Measurements from ENCODE around the gene FKBP4. TPM values are rescaled to one million over a fixed set of nuclear protein-coding genes. Genes with fewer than 3 reads are reported as not detected.
A peak's percentile ranks its signal among the peaks of the same experiment; 100 is the strongest.

Gene FKBP4, protein sequence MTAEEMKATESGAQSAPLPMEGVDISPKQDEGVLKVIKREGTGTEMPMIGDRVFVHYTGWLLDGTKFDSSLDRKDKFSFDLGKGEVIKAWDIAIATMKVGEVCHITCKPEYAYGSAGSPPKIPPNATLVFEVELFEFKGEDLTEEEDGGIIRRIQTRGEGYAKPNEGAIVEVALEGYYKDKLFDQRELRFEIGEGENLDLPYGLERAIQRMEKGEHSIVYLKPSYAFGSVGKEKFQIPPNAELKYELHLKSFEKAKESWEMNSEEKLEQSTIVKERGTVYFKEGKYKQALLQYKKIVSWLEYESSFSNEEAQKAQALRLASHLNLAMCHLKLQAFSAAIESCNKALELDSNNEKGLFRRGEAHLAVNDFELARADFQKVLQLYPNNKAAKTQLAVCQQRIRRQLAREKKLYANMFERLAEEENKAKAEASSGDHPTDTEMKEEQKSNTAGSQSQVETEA
- total RNA-seq (2022) (118 and 136 TPM in 2 replicates), Bru-seq, nascent RNA (percentile 76 among the genes with signal in this experiment), BruChase-seq, experiment 1, labeled RNA remaining after a 2-hour chase (percentile 88 among the genes with signal in this experiment), BruChase-seq, experiment 2, labeled RNA remaining after a 6-hour chase (percentile 96 among the genes with signal in this experiment)
- long read RNA-seq, transcript FKBP4-201 (10 exons, 3,732 nt), result major isoform, 196 of 244 reads
- long read RNA-seq, partial matches to known transcripts, result 16 of 244 reads
- long read RNA-seq, other reads (novel, unspliced or antisense), result 32 of 244 reads

DNA sequence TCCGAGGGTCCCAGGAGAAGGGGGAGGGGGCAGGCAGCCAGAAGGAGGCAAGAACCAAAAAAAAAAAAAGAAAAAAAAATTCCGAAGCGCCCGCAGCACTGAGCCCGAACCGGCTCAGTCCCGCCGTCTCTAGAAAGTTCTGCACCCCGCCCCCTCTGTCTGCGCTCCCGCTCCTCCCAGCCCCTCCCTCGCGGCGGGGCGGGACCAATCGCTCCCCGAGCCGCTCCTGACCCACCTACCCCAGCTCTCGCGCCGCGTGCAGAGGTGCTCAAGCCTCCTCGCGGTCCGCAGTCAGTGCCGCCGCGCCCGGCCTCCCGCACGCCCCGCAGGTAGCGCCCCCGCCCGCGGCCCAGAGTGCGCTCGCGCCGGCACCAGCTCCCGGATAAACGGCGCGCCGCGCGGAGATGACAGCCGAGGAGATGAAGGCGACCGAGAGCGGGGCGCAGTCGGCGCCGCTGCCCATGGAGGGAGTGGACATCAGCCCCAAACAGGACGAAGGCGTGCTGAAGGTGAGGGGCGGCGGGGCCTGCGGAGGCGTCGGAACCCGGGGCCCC is at the start of gene FKBP4:
Gene FKBP4, plus strand, starts transcription at position 235 of the 554 bp plus-strand sequence. Its CDS starts 170 bp downstream, at position 405.
- Mint-ChIP-seq H3K27ac (ENCODE audit: unreplicated experiment) (no peak within 1 kb of the TSS), H3K4me1 (ENCODE audit: low read depth, unreplicated experiment) (peaks cover 16% of the 10 kb centered on the region), H3K4me3 (ENCODE audit: unreplicated experiment) (peak within 1 kb of the TSS; percentile 89), H3K27me3 (ENCODE audit: insufficient read depth, unreplicated experiment) (peaks cover 3% of the 10 kb centered on the region), H3K36me3 (ENCODE audit: insufficient read depth, unreplicated experiment) (peaks cover 47% of the 10 kb centered on the region), H3K9me3 (ENCODE audit: unreplicated experiment) (no peaks in the 10 kb centered on the region)
- H3K4me1 ChIP-seq, result peaks cover 15% of the 10 kb centered on the region
- no peaks in the 10 kb centered on the region for H3K9me3 ChIP-seq
- H3K4me3 ChIP-seq (ENCODE audit: low read depth, low read length), result peak within 1 kb of the TSS; percentile 81
- CTCF ChIA-PET, result interaction anchor here (0.7 to 1.4 kb wide), 4 partner anchors 10 to 556 kb away, joined by 3 to 8 read pairs (median 3); no protein-coding TSS in a partner anchor
- peaks cover 7% of the 10 kb centered on the region for H3K36me3 ChIP-seq (ENCODE audit: control insufficient read depth, insufficient read depth, low read length)
- peak; percentile 91 to 93 for DNase-seq
- intact Hi-C loops (cut with micrococcal nuclease; ENCODE audit: unreplicated experiment), result no loop called here
- POLR2A ChIA-PET, result interaction anchor here (0.6 to 0.7 kb wide), 2 partner anchors 18 to 63 kb away, joined by 3 to 6 read pairs; no protein-coding TSS in a partner anchor
- H3K27me3 ChIP-seq (replicated peaks; ENCODE audit: control insufficient read depth, insufficient read depth, low read length), result no peaks in the 10 kb centered on the region
- BruUV-seq (replicated peaks), result no TSS peak
- TF ChIP-seq, protein P1, sequence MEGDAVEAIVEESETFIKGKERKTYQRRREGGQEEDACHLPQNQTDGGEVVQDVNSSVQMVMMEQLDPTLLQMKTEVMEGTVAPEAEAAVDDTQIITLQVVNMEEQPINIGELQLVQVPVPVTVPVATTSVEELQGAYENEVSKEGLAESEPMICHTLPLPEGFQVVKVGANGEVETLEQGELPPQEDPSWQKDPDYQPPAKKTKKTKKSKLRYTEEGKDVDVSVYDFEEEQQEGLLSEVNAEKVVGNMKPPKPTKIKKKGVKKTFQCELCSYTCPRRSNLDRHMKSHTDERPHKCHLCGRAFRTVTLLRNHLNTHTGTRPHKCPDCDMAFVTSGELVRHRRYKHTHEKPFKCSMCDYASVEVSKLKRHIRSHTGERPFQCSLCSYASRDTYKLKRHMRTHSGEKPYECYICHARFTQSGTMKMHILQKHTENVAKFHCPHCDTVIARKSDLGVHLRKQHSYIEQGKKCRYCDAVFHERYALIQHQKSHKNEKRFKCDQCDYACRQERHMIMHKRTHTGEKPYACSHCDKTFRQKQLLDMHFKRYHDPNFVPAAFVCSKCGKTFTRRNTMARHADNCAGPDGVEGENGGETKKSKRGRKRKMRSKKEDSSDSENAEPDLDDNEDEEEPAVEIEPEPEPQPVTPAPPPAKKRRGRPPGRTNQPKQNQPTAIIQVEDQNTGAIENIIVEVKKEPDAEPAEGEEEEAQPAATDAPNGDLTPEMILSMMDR (IDR thresholded peaks at IDR 0.05; ENCODE audit: insufficient read depth in 1 of 2, low read depth in 1 of 2, low read length in 1 of 2, severe bottlenecking in 1 of 2, unreplicated experiment in 1 of 2), result no peak

DNA sequence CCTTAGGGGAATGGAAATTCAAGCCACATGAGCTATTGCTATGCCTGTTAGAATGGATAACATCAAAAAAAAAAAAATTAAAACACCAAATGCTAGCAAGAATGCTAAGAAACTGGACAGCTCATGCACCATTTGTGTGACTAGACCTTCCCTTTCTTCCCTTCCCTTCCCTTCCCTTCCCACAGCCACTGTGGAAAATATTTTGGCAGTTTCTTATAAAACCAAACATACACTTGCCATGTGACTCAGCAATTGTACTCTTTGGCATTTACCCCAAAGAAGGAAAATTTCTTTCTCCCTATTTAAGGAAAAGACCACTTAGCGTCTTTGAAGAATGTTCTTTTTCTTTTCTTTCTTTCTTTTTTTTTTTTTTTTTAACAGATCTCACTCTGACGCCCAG is 49.1 kb upstream of the FKBP4 start:
- no peaks in the 10 kb centered on the region; the same call in none of the 2 replicates for H3K27me3 ChIP-seq (replicated peaks; ENCODE audit: control insufficient read depth, insufficient read depth, low read length)
- no peak overlapping the region for H3K4me3 ChIP-seq (ENCODE audit: low read depth, low read length)
- intact Hi-C loops (cut with micrococcal nuclease; ENCODE audit: unreplicated experiment), result no loop called here
- Mint-ChIP-seq H3K27me3 (ENCODE audit: insufficient read depth, unreplicated experiment) (peaks cover 34% of the 10 kb centered on the region), H3K27ac (ENCODE audit: unreplicated experiment) (no peak overlapping the region), H3K9me3 (ENCODE audit: unreplicated experiment) (no peaks in the 10 kb centered on the region), H3K36me3 (ENCODE audit: insufficient read depth, unreplicated experiment) (no peaks in the 10 kb centered on the region), H3K4me3 (ENCODE audit: unreplicated experiment) (no peak overlapping the region), H3K4me1 (ENCODE audit: low read depth, unreplicated experiment) (no peaks in the 10 kb centered on the region)
- no peaks in the 10 kb centered on the region for H3K36me3 ChIP-seq (ENCODE audit: control insufficient read depth, insufficient read depth, low read length)
- H3K9me3 ChIP-seq, result no peaks in the 10 kb centered on the region
- no TSS peak for BruUV-seq (replicated peaks)
- no peak for DNase-seq
- ChIA-PET POLR2A (no interaction called here), CTCF (no interaction called here)
- H3K4me1 ChIP-seq, result no peaks in the 10 kb centered on the region
- TF ChIP-seq, protein P1 (IDR thresholded peaks at IDR 0.05; ENCODE audit: insufficient read depth in 1 of 2, low read depth in 1 of 2, low read length in 1 of 2, severe bottlenecking in 1 of 2, unreplicated experiment in 1 of 2), result no peak

DNA sequence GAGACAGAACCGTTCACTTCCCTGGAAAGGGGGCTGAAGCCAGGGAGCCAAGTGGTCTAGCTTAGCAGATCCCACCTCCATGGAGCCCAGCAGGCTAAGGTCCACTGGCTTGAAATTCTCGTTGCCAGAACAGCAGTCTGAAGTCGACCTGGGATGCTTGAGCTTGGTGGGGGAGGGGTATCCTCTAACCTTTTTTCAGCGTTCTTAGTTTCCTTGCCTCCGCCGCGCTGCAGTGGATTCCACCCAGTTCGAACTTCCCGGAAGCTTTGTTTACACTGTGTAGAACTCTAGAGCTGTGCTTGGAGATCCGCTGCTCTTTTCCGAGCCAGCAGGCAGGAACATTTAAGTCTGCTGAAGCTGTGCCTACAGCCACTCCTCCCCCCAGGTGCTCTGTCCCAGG is 45.2 kb upstream of the FKBP4 start:
- no peaks in the 10 kb centered on the region for H3K36me3 Mint-ChIP-seq (ENCODE audit: insufficient read depth, unreplicated experiment)
- no TSS peak for BruUV-seq (replicated peaks)
- intact Hi-C loops (cut with micrococcal nuclease; ENCODE audit: unreplicated experiment), result no loop called here
- POLR2A ChIA-PET, result no interaction called here
- H3K27me3 Mint-ChIP-seq (ENCODE audit: insufficient read depth, unreplicated experiment), result peaks cover 51% of the 10 kb centered on the region
- H3K4me3 Mint-ChIP-seq (ENCODE audit: unreplicated experiment), result no peak overlapping the region
- TF ChIP-seq, protein P1 (IDR thresholded peaks at IDR 0.05; ENCODE audit: insufficient read depth in 1 of 2, low read depth in 1 of 2, low read length in 1 of 2, severe bottlenecking in 1 of 2, unreplicated experiment in 1 of 2), result no peak
- CTCF ChIA-PET, result no interaction called here
- no peak for DNase-seq
- H3K9me3 ChIP-seq, result peaks cover 6% of the 10 kb centered on the region
- peaks cover 5% of the 10 kb centered on the region for H3K4me1 Mint-ChIP-seq (ENCODE audit: low read depth, unreplicated experiment)
- no peak overlapping the region for H3K4me3 ChIP-seq (ENCODE audit: low read depth, low read length)
- H3K4me1 ChIP-seq, result no peaks in the 10 kb centered on the region
- H3K36me3 ChIP-seq (ENCODE audit: control insufficient read depth, insufficient read depth, low read length), result no peaks in the 10 kb centered on the region
- no peaks in the 10 kb centered on the region for H3K27me3 ChIP-seq (replicated peaks; ENCODE audit: control insufficient read depth, insufficient read depth, low read length)
- H3K27ac Mint-ChIP-seq (ENCODE audit: unreplicated experiment), result no peak overlapping the region
- H3K9me3 Mint-ChIP-seq (ENCODE audit: unreplicated experiment), result no peaks in the 10 kb centered on the region
